Stimulated activated CD4-positive, alpha-beta T cell treated with anti-CD3 and anti-CD28 coated beads, Interleukin-15, amount 100 ng/mL, for 48 hours (primary cell): ENCODE results near the gene TSC1.
"Not testable (repeated sequence)": the region's sequence is repeated elsewhere in the genome, so short reads cannot be mapped to it uniquely, and the experiment has no call there.

Source experiments
- DNase-seq, 2 donors: peaks; one replicate each; pipeline ENCODE4 v3.0.0-alpha.2; 2020; ENCODE audit warnings: low read depth in 2 of 2

Gene TSC1

DNA sequence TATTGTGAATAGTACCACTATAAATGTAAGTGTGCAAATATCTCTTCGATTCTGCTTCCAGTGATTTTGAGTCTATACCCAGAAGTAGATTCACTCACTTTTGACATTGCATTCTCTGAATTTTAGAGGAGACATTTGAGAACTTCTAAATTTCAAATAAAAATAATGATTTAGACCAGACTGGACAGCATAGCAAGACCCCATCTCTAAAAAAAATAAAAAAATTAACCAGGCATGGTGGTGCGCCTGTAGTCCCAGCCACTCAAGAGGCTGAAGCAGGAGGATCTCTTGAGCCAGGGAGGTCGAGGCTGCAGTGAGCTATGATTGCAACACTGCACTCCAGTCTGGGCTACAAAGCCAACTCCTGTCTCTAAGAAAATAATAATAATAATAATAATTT lies 32.2 kb upstream of the TSC1 start:
- DNase-seq, result no peak

DNA sequence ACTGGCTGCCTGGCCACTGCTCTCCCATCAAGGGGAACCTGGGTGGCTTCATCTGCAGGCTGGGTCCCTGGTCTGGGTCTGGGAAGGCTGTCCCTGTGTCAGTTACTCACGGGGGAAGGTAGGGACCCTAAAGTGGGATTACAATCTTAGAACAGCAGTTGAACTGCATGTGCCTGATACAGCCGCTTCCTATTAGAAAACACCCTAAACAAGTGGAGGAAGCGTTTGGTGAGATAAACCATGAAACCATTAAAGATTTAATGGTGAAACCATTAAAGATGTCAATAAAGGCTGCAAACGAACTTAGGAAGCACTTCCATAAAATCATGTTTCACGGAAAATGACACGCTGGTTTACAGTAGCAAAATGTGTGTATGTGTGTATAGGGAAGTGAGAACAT lies 31.5 kb upstream of the TSC1 start:
- DNase-seq, result no peak

DNA sequence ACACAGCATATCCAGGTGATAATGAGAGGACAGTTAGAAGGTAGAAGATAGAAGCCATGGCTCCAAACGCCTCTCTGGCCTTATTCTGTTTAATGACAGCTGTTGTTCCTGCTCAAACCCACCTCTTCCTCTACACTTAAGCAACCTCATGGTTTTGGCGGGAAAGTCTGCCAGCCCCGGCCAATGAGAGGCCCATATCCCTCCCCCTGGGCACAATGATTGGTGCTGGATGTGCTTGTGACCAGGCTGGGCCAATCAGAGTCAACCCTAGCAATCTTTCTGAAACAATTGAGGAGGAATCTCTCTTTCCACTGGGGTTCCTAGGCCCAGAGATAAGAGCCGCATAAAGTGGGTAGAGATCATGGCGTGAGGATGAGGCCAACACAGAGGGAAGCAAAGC lies 29.3 kb upstream of the TSC1 start:
- DNase-seq, result no peak

DNA sequence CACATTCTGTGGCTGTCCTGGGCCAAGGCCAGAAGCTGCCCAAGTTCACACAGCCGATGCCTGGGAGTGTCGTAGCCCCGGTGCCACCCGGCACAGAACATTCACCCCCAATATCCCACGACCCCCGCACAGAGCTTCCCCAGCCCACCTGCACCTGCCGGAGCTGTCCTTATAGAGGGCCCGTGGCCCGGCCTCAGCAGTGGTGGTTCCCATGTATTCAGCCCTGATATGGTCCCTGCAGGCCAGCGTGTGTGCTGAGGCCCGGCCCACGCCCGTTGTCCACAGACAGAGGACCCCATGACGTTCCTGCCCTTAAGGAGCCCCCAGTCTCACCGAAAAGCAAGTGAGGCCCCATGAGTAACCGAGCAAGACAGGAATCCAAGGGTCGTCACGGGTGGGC lies 28.8 kb upstream of the TSC1 start:
- no peak for DNase-seq

DNA sequence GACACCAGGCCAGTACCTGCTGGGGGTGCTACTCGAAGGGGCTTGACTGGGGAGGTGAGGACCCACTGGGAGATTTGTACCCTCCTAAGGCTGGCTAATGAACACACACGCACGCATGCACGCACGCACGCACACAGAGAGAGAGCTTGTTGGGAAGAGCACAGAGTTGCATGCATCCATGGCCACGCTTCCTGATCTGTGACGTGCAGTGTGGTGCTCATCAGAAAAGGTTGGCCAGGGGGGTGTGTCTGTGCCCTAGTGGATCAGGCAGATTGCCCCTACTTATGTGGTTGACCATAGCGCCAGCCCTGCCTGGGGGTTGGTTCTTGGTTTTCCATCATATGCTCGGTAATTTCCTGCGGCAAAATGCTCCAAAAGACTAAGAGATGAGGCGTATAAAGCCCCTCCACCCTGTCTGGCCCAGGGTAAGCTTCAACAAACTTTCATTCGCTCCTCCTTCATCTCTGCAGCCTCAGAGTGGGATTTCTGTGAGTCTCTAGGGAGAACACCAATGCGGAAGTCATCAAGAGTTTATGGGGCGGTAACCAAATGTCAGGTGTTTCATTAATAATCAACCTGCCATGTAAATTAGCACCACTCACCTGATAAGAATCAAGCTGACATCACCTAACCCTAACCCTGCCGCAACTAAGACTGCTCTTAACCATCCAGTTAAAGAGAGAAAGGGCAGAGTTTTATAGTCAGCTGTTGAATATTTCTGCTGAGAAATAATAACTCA lies 26.1 kb upstream of the TSC1 start:
- DNase-seq, result no peak

DNA sequence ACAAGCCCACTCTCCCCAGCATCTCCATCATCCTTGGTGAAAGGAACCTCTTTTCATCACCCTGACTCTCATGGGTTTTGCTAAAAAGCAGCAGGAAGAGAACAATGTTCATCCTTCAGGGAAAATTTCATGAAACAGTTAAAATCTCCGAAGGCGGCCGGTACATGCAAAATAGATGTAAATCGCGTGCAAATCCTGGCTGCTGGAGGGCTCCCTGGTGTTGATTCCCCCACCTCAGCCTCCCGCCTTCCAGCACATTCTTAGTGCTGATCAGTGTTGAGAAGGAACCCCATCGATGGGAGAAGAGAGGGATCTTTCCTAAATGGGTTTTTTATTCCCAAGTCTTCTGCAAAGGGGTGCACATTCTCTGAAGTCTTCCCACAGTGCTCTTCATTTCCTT lies 25.4 kb upstream of the TSC1 start:
- DNase-seq, result no peak

DNA sequence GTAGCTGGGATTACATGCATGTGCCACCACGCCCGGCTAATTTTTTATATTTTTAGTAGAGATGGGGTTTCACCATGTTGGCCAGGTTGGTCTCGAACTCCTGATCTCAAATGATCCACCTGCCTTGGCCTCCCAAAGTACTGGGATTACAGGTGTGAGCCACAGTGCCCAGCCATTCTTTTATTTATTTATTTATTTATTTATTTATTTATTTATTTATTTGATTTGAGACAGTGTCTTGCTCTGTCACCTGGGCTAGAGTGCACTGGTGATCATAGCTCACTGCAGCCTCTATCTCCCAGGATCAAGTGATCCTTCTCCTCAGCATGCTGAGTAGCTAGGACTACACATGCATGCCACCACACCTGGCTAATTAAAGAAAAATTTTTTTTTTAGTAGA lies 23.5 kb upstream of the TSC1 start:
- not testable (repeated sequence) for DNase-seq

DNA sequence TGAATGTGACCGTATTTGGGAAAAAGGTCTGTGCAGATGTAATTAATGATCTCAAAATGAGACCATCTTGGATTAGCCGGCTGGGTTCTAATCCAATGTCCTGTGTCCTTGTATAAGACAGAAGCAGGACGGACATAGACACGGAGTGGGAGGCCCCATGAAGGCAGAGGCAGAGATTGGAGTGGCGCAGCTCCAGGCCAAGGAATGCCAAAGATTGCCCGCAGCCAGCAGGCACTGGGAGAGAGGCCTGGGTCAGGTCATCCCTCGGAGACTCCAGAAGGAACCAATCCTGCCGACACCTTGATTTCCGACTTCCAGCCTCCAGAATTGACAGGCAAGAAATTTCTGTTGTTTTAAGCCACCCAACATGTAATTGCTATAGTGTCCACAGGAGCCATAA lies 21.1 kb upstream of the TSC1 start:
- DNase-seq, result no peak

DNA sequence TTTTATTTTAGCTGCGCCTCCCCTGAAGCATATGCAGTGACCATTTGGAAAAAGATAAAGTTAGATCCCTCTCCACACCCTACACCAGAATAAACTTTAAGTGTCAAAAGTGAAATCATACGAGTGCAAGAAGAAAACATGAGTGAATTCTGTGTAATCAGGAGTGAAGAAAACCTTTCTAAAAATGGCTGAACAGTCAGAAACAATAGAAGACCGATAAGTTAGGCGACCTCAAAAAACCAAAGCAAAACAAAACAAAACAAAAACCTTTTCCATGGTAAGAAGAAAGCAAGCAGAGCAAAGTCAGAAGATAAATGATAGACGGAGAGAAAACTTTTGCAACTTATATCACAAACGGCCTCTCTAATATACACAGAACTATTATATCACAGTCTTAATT lies 16.6 kb upstream of the TSC1 start:
- DNase-seq, result no peak

DNA sequence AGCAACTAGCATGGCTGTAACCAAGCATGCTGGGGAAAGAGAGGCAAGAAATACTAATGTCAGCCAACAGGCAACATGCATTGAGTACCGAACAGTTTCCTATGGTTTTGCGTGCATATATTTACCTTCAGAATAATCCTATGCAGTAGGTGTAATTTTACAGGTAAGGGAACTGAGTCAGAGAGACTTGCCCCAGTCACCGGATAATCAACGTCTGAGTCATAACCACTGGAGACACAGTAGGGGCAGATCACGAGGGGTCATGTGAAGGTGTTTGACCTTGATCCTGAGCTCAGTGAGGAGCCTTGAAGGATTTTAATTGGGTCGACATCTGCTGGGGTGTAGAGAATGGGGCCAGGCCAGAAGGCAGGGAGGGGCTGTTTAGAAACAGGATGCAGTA lies 13.4 kb upstream of the TSC1 start:
- DNase-seq, result no peak

DNA sequence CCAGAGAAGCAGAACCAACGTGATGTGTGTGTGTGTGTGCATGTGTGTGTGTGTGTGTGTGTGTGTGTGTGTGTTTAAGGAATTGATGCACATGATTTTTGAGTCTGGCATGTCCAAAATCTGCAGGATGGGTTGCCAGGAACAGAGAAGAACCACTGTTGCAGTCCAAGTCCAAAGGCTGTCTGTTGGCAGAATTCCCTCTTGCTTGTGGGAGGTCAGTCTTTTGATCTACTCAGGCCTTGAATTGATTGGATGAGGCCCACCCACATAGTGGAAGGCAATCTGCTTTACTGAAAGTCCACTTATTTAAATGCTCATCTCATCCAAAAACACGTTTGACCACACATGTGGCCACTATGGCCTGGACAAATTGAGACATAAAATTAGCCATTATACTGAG lies 11.4 kb upstream of the TSC1 start:
- no peak for DNase-seq

DNA sequence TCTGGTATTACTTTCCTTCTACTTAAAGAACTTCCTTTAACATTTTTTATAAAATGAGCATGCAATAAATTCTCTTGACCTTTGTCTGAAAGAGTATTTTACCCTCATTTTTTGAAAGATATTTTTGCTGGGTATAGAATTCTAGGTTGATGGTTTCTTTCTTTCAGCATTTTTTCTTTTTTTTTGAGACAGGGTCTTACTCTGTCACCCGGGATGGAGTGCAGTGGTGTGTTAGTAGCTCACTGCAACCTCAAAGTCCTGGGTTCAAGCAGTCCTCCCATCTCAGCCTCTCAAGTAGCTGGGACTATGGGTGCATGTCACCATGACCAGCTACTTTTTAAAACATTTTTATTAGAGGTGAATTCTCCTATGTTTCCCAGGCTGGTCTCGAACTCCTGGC lies 10.7 kb upstream of the TSC1 start:
- DNase-seq, result no peak

DNA sequence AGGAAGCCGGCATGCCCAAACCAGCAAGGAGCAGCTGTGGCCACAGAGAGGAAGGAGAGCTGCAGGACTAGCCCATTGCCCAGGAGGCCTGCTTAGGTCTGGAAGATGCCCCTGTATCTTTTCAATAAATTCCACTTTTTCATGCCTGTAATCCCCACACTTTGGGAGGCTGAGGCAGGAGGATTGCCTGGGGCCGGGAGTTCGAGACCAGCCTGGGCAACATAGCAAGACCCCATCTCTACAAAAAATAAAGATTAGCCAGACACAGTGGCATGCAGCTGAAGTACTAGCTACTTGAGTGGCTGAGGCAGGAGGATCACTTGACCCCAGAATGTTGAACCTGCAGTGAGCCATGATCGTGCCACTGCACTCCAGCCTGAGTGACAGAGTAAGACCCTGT lies 5.3 kb upstream of the TSC1 start:
- DNase-seq, result no peak

DNA sequence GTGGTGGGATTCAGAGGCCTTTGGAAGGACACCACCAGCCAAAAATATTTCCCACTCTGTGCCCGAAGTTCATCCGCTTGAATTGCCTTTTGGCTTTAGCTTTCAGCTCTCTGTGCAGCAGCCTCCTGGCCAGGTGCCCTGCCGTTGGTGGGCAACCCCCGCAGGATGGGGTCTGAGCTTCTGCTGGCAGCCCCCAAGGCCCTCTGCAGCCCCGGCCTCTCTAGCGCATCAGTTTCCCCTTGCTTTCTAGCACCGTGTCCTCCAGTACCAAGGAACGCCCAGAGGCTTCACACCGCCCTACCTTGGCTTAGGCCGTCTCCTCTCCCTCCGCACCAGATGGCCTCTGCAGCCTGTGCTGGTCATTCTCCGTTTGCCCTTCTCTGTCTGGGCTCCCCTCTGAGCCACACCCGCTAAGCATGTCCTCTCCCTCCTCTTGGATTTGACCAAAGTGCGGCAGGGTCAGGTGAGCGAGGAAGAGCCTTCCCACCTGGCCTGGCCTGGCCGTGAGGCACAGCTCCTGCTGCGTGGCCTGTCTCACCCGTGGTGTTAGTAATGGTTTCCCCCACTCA lies 4.2 kb upstream of the TSC1 start:
- DNase-seq, result no peak

DNA sequence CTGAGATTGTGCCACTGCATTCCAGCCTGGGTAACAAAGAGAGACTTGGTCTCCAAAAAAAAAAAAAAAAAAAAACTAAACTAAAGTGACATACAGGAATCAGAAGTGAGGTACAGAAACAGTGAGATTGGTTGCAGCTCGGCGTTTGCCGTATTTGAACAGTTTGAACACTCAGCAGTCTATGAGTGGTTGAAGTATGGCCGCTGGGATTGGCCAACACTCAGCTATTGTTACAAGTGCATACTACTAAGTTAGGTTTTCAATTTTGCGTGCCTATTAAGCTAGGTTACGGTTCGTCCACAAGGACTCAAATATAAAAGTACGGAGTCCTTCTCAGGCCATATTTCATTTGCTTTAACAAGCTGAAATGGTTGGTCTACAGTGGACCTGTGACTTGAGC lies 3.3 kb upstream of the TSC1 start:
- DNase-seq, result no peak

DNA sequence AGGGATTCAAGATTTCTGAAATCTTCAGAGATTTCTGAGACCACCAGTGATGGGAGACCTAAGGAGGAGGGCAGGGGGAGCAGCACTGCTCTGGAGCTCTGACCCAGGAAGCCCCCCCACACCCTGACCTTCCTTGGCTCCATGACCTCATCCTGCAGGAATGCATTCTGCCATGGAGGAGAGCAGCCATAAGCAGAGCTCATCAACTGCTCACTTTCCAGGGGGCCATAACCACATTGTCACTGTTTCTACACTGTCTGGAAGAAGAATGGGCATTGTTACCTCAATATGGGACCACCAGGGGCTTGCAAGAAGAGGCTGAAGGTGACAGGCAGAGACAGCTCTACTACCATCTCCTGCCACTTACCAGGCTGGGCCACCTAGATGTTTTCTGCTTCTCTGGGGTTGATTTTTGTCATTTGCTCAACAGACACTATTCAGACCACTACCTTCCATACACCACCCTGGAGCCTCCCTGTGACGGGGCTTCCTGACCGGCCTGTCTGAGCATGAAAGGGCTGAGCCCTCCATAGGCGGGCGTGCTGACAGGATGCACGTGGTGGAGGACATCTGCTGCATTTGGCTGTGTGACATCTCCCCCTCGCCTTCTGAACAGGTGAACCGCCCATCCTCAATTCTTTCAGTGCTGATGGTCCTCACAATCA lies 2.3 kb upstream of the TSC1 start:
- DNase-seq, result no peak

DNA sequence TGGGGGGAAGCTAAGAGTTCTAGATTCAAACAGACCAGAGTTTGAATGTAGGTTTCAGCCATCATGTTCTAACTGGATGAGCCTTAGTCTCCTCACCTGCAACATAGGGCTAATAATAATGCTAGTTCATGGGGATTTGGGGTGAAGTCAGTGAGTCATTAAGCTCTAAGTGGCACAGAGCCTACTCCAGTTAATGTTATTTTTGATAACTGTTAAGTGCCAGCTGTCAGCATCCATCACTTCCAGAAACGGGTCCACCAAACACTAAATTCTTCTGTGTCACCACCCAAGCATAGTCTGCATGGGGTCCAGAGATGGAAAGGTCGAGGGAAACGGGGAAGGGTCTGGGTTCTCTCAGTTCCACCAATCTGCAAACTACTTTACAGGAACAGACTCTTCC lies 1.8 kb upstream of the TSC1 start:
- no peak for DNase-seq

DNA sequence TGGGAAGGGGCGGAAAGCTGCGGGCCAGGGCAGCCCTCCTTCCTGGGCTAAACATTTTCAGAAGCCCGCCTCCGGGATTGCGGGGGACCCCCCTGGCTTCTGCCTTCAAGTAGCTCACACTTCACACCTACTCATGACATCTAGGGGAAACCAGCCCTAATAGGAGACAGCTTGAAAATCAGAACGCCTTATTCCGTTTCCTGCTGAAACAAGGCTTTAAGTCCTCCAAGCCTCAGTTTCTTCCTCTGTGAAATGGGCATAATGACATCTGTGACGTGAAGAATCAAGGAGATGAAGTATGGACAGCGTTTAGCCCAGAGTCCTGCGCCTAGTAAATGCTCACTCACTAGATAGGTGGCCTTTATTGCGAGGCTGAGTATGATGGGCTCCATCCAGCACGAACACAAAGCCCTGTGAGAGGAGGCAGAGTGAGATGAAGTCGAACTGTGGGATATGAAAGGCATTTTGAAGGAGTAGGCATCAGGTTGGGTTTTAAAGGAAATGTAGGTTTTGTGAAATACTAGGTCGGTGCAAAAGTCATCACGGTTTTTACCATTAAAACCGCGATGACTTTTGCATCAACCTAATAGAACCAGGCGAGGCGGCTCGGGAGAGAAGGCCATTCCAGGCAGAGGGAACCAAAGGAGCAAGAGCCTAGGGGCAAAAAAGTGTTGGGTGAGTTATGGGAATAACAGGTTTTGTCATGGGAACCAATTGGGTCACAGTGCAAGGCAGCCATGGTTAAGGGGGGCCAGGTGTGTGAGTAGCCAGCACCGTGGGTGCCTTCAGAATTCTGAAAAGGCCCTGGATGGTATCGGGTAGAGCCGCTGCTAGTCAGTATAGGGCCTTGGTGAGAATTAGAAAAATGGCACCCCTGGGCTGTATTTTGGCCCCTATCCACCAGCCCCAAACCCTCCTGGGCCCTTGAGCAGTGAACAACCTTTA lies 1.0 kb upstream of the TSC1 start:
- no peak for DNase-seq

DNA sequence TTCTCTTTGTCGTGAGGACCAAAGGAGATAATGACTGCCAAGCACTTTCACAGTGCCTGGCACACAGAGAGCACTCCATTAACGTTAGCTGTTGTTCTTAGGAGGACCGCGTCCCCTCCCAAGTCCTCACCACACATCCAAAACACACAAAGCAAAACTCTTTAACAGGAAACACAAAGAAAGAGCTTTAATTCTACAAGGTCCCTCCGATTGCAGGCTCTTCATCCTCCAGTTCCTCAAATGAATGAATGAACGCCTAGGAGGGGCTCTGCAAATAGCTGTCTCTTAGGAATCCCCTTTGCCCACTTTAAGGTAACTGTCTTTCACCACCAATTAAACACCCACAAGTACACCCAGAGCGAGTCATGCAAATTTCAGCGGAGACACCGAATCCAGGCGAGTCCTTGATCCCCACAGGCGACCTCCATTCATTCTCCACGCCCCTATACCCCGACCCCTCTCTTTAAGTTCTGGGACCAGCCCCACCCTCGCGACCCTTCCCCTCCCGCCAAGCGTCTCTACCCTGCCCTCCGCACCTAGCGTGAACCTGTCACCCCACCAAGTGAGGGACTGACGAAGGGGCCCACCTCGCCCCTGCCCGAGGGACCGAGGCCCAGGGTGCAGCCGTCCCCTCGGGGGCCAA lies 644 bp downstream of the TSC1 start:
- DNase-seq, result no peak

DNA sequence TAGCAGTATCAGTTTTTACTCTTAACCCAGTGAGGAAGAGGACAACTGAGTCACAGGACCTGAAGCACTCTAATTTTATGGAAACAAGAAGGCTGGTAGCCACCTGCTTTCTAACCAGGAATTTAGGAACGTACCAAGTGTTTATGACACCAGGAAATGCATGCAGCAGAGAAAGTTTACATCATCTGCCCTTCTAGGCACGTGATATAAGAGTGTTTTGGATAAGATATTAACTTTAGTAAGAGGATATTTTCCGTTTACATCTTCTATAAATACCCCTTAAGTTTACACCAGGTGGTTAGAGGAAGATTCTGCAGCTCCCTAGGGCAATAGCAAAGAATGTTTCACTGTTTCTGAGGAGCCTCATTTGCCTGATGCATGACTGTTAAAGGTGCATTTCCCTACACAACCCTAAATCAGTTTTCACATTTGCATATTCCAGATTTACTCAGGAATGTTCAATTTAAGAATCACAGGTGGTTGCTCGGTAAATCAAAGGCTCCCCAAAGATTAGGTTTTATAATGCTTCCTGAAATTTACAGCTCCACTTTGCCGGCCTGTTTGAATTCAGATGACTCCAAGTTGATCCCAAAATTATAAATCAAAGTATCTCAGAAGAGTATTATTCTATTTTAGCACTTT lies 1.8 kb downstream of the TSC1 start:
- DNase-seq, result no peak

DNA sequence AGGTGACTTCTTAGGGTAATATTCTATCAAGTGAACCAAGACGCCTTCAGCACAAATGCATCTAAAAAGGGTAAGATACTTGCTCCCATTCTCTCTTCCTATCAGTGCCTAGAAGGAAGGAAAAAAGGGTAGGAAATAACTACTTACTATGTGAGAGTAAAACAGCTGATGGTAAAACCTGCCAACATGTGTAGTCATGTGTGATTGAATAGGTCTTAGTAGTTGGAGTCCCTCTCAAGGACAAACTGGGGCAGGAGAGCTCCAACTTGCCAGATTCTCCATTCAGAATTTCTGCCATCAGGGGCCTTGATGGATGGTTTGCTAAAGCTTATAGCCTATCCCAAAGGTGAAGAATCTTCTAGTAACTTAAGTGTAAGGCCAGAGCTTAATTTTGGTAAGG lies 5.2 kb downstream of the TSC1 start:
- DNase-seq, result no peak
